WTC11 (cell line): ENCODE results near the gene DCAF15. TPM values are rescaled to one million over a fixed set of nuclear protein-coding genes. Genes with fewer than 3 reads are reported as not detected.

Experiments used
- ATAC-seq: fragments of 200-7000 bp; cut with Tn5 transposase; 2 replicates; pipeline ENCODE4 v1.10.0; 2021; ENCODE audit warnings: mild to moderate bottlenecking, moderate library complexity
- CTCF ChIA-PET: fragments of 300-600 bp; sonication (Branson Sonifier 250); formaldehyde crosslinking; loops from one replicate; lab custom pipeline; 2021; ENCODE audit warnings: antibody characterized with exemption; lab: Charles Lee
- POLR2A ChIA-PET: fragments of 350-600 bp; sonication (Branson Sonifier 250); formaldehyde crosslinking; loops from one replicate; lab custom pipeline; 2021; ENCODE audit warnings: antibody characterized with exemption; lab: Charles Lee
- DNase-seq: peaks from one replicate; pipeline ENCODE4 v3.0.0; 2021; ENCODE audit warnings: low spot score
- H3K27ac Mint-ChIP-seq: 2 replicates; pipeline ENCODE4 v1.8.0; 2021; ENCODE audit warnings: mixed read lengths
- H3K27me3 Mint-ChIP-seq: 2 replicates; pipeline ENCODE4 v1.8.0; 2021; ENCODE audit warnings: low read depth, mild to moderate bottlenecking, moderate library complexity, mixed read lengths
- H3K36me3 Mint-ChIP-seq: 2 replicates; pipeline ENCODE4 v1.8.0; 2021; ENCODE audit warnings: mixed read lengths
- H3K4me1 Mint-ChIP-seq: 2 replicates; pipeline ENCODE4 v1.8.0; 2022; ENCODE audit warnings: mixed read lengths
- H3K4me3 Mint-ChIP-seq: 2 replicates; pipeline ENCODE4 v1.8.0; 2021; ENCODE audit warnings: mild to moderate bottlenecking, moderate library complexity, mixed read lengths
- H3K9me3 Mint-ChIP-seq: 2 replicates; pipeline ENCODE4 v1.8.0; 2021; ENCODE audit warnings: mixed read lengths
- ATF3 ChIP-seq: sonication (generic); formaldehyde crosslinking; conservative IDR thresholded peaks from 2 replicates; pipeline ENCODE4 v1.8.1; 2022; ENCODE audit warnings: mild to moderate bottlenecking, missing genetic modification reagents
- E2F4 ChIP-seq: sonication (generic); formaldehyde crosslinking; IDR thresholded peaks from 2 replicates; pipeline ENCODE4 v1.8.1; 2022; ENCODE audit warnings: low read depth, mild to moderate bottlenecking, moderate library complexity, missing genetic modification reagents, borderline replicate concordance
- ELF4 ChIP-seq: sonication (generic); formaldehyde crosslinking; IDR thresholded peaks from 2 replicates; pipeline ENCODE4 v1.8.1; 2022; ENCODE audit warnings: low read depth, mild to moderate bottlenecking, moderate library complexity, missing genetic modification reagents
- EMX1 ChIP-seq: fragments of 250-450 bp; sonication (Bioruptor Pico); IDR thresholded peaks from 2 replicates; pipeline ENCODE4 v1.8.0; 2021; ENCODE audit warnings: mild to moderate bottlenecking
- ESRRA ChIP-seq: sonication (generic); formaldehyde crosslinking; IDR thresholded peaks from 2 replicates; pipeline ENCODE4 v1.8.1; 2022; ENCODE audit warnings: mild to moderate bottlenecking, missing genetic modification reagents, borderline replicate concordance
- FOXK1 ChIP-seq: sonication (generic); formaldehyde crosslinking; IDR thresholded peaks from 2 replicates; pipeline ENCODE4 v1.8.0; 2022; ENCODE audit warnings: mild to moderate bottlenecking, moderate library complexity, missing genetic modification reagents
- FOXP1 ChIP-seq: sonication (generic); formaldehyde crosslinking; IDR thresholded peaks from 2 replicates; pipeline ENCODE4 v1.8.0; 2022; ENCODE audit warnings: missing genetic modification reagents, mild to moderate bottlenecking, moderate library complexity, borderline replicate concordance
- IRF2 ChIP-seq: sonication (generic); formaldehyde crosslinking; IDR thresholded peaks from 2 replicates; pipeline ENCODE4 v1.8.0; 2022; ENCODE audit warnings: low read depth, missing genetic modification reagents, borderline replicate concordance
- JUN ChIP-seq: sonication (generic); formaldehyde crosslinking; IDR thresholded peaks from 2 replicates; pipeline ENCODE4 v1.8.0; 2023; ENCODE audit warnings: mild to moderate bottlenecking, missing genetic modification reagents
- MYBL2 ChIP-seq: sonication (generic); formaldehyde crosslinking; IDR thresholded peaks from 2 replicates; pipeline ENCODE4 v1.8.1; 2023; ENCODE audit warnings: mild to moderate bottlenecking, moderate library complexity, missing genetic modification reagents
- NFATC4 ChIP-seq: fragments of 250-450 bp; sonication (Bioruptor Pico); IDR thresholded peaks from 2 replicates; pipeline ENCODE4 v1.9.0; 2021; ENCODE audit warnings: mild to moderate bottlenecking
- NR2C2 ChIP-seq: sonication (generic); formaldehyde crosslinking; IDR thresholded peaks from 2 replicates; pipeline ENCODE4 v1.8.0; 2022; ENCODE audit warnings: mild to moderate bottlenecking, missing genetic modification reagents
- OVOL2 ChIP-seq: fragments of 250-450 bp; sonication (Bioruptor Pico); IDR thresholded peaks from 2 replicates; pipeline ENCODE4 v1.9.0; 2021; ENCODE audit warnings: mild to moderate bottlenecking, borderline replicate concordance
- PREB ChIP-seq: sonication (generic); formaldehyde crosslinking; IDR thresholded peaks from 2 replicates; pipeline ENCODE4 v1.8.1; 2022; ENCODE audit warnings: mild to moderate bottlenecking, missing genetic modification reagents, moderate library complexity, borderline replicate concordance
- RORB ChIP-seq: fragments of 250-450 bp; sonication (Bioruptor Pico); IDR thresholded peaks from 2 replicates; pipeline ENCODE4 v1.9.0; 2021; ENCODE audit warnings: mild to moderate bottlenecking
- SMAD3 ChIP-seq: sonication (generic); formaldehyde crosslinking; IDR thresholded peaks from 2 replicates; pipeline ENCODE4 v1.8.0; 2022; ENCODE audit warnings: missing genetic modification reagents, mild to moderate bottlenecking, borderline replicate concordance
- SOX15 ChIP-seq: fragments of 250-450 bp; sonication (Bioruptor Pico); IDR thresholded peaks from 2 replicates; pipeline ENCODE4 v1.9.0; 2021; ENCODE audit warnings: mild to moderate bottlenecking
- TP53 ChIP-seq: sonication (generic); formaldehyde crosslinking; IDR thresholded peaks from 2 replicates; pipeline ENCODE4 v1.8.1; 2023; ENCODE audit warnings: mild to moderate bottlenecking, missing genetic modification reagents
- ZNF121 ChIP-seq: sonication (generic); formaldehyde crosslinking; IDR thresholded peaks from 2 replicates; pipeline ENCODE4 v1.8.0; 2023; ENCODE audit warnings: missing genetic modification reagents
- ZNF416 ChIP-seq: fragments of 250-450 bp; sonication (Bioruptor Pico); IDR thresholded peaks from 2 replicates; pipeline ENCODE4 v1.9.0; 2021; ENCODE audit warnings: mild to moderate bottlenecking, inconsistent platforms
- ZNF532 ChIP-seq: fragments of 250-450 bp; sonication (Bioruptor Pico); IDR thresholded peaks from 2 replicates; pipeline ENCODE4 v1.9.0; 2021; ENCODE audit warnings: mild to moderate bottlenecking, borderline replicate concordance
- ZSCAN18 ChIP-seq: fragments of 250-450 bp; sonication (Bioruptor Pico); IDR thresholded peaks from 2 replicates; pipeline ENCODE4 v2.1.2; 2022; ENCODE audit warnings: mild to moderate bottlenecking, moderate library complexity
- total RNA-seq: library from RNA; stranded (reverse); gene quantifications from 3 replicates; pipeline ENCODE4 v1.2.3, GENCODE V29; 2021

Gene DCAF15
- total RNA-seq, 1 experiment from 2014 or later = 82.9 TPM

- Mint-ChIP-seq H3K27ac (no peak overlapping the region), H3K9me3 (no peaks in the 10 kb centered on the region), H3K4me3 (no peak overlapping the region), H3K27me3 (no peaks in the 10 kb centered on the region; the same call in 1 of the 2 replicates), H3K4me1 (peaks cover 58% of the 10 kb centered on the region), H3K36me3 (no peaks in the 10 kb centered on the region)
- CTCF ChIA-PET = no interaction called here
- TF ChIP-seq OVOL2 (CRISPR knock-in tag) (no peak), TP53 (CRISPR knock-in tag) (no peak), PREB (CRISPR knock-in tag) (no peak), ZNF416 (CRISPR knock-in tag) (no peak), ESRRA (CRISPR knock-in tag) (no peak), NR2C2 (CRISPR knock-in tag) (no peak), E2F4 (CRISPR knock-in tag) (no peak), SMAD3 (CRISPR knock-in tag) (no peak), ELF4 (CRISPR knock-in tag) (no peak), ZSCAN18 (no peak), RORB (no peak), SOX15 (CRISPR knock-in tag) (no peak), FOXP1 (CRISPR knock-in tag) (no peak), FOXK1 (no peak), ZNF532 (CRISPR knock-in tag) (no peak), EMX1 (CRISPR knock-in tag) (no peak)
- DNase-seq = no peak
- no peak for ATAC-seq
- POLR2A ChIA-PET = no interaction called here
Observed at GRCh38 chr19:13984186-13984585, 31.9 kb downstream of the DCAF15 start.

- no peaks in the 10 kb centered on the region for H3K36me3 Mint-ChIP-seq
- no peak for DNase-seq
- CTCF ChIA-PET = interaction anchor here (0.5 to 1.4 kb wide), 6 partner anchors 25 to 143 kb away, joined by 3 read pairs; partner anchors contain the start of gene IL27RA
- no peaks in the 10 kb centered on the region; the same call in 1 of the 2 replicates for H3K27me3 Mint-ChIP-seq
- H3K4me1 Mint-ChIP-seq = peaks cover 61% of the 10 kb centered on the region
- TF ChIP-seq MYBL2 (CRISPR knock-in tag) (no peak), JUN (no peak), IRF2 (CRISPR knock-in tag) (no peak), ATF3 (CRISPR knock-in tag) (no peak), NFATC4 (CRISPR knock-in tag) (no peak), ZNF121 (CRISPR knock-in tag) (peak; percentile 88), TP53 (CRISPR knock-in tag) (no peak)
- TF ChIP-seq, all 79 proteins: peak for 1
- POLR2A ChIA-PET = interaction anchor here (1.5 kb wide), 1 partner anchor 23 kb away, joined by 6 read pairs; no protein-coding TSS in a partner anchor
- H3K27ac Mint-ChIP-seq = peak overlapping the region; percentile 92
- no peaks in the 10 kb centered on the region for H3K9me3 Mint-ChIP-seq
- ATAC-seq = no peak
- peak overlapping the region; percentile 27 for H3K4me3 Mint-ChIP-seq
Observed at GRCh38 chr19:13984875-13985741, 32.8 kb downstream of the DCAF15 start.
